Measurements from ENCODE around the gene REN. TPM values are rescaled to one million over a fixed set of nuclear protein-coding genes. Genes with fewer than 3 reads are reported as not detected.

The REN gene
- total RNA-seq, 2 donors from 2014 or later = 0.83 TPM; not detected in 1

- Histone ChIP-seq H3K4me1 (no peaks in the 10 kb centered on the region), H3K27ac (no peak overlapping the region), H3K4me3 (no peak overlapping the region), H3K27me3 (no peaks in the 10 kb centered on the region), H3K9me3 (no peaks in the 10 kb centered on the region), H3K36me3 (no peaks in the 10 kb centered on the region)
- DNase-seq (ENCODE audit: low spot score) = no peak
- TF ChIP-seq, protein P1, sequence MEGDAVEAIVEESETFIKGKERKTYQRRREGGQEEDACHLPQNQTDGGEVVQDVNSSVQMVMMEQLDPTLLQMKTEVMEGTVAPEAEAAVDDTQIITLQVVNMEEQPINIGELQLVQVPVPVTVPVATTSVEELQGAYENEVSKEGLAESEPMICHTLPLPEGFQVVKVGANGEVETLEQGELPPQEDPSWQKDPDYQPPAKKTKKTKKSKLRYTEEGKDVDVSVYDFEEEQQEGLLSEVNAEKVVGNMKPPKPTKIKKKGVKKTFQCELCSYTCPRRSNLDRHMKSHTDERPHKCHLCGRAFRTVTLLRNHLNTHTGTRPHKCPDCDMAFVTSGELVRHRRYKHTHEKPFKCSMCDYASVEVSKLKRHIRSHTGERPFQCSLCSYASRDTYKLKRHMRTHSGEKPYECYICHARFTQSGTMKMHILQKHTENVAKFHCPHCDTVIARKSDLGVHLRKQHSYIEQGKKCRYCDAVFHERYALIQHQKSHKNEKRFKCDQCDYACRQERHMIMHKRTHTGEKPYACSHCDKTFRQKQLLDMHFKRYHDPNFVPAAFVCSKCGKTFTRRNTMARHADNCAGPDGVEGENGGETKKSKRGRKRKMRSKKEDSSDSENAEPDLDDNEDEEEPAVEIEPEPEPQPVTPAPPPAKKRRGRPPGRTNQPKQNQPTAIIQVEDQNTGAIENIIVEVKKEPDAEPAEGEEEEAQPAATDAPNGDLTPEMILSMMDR (IDR thresholded peaks at IDR 0.05) = no peak
Observed at GRCh38 chr1:204178487-204179281, 12.5 kb upstream of the REN start.

GRCh38 chr1:204177133-204177532 lies 11.0 kb upstream of the REN start:
- Histone ChIP-seq H3K4me3 (no peak overlapping the region), H3K9me3 (no peaks in the 10 kb centered on the region), H3K4me1 (no peaks in the 10 kb centered on the region), H3K27me3 (no peaks in the 10 kb centered on the region), H3K36me3 (no peaks in the 10 kb centered on the region), H3K27ac (no peak overlapping the region)
- TF ChIP-seq, protein P1 (IDR thresholded peaks at IDR 0.05) = no peak
- DNase-seq (ENCODE audit: low spot score) = no peak

DNA sequence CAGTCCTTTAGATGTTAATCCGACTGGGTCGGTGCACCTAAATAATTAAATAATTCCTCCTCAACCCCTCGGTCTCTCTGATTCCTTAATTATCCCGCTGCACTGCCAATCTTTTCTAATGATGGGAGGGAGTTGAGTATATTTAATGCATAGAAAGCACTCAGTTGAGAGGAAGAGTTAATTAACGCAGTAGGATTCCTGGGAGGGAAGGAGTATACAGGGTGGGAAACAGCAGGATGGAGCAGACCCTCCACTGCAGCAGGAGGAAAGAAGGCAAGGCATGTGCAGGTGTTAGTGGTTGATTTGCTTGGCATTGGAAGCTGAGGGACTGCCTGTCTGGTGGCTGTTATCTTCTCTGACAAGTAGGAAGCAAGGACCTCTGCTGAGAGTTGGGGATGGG lies 9.9 kb upstream of the REN start:
- TF ChIP-seq, protein P1 (IDR thresholded peaks at IDR 0.05) = no peak
- Histone ChIP-seq H3K27me3 (no peaks in the 10 kb centered on the region), H3K9me3 (peaks cover 0 to under 1% of the 10 kb centered on the region in 2 donors), H3K4me1 (no peaks in the 10 kb centered on the region), H3K27ac (no peak overlapping the region), H3K36me3 (no peaks in the 10 kb centered on the region), H3K4me3 (no peak overlapping the region)
- DNase-seq (ENCODE audit: low spot score) = no peak

DNA sequence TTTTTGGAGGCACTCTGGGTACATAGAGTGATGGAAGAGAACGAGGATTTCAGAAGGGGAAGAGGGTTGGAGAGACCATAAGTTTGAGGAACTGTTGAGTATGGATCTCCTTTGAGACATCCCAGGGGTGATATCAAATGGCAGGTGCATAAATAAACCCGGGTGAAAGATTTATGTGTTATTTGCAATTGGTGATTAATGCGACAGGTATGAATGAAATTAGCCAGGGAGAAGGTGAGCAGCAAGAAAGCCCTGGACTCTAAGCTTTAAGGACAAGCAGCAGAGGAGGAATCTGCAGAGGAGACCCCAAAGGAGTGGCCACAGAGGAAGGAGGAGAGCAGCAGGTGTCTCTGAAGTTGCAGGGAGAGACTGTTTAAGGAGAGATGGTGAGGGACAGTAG lies 8.8 kb upstream of the REN start:
- H3K9me3 ChIP-seq = peaks cover 0 to 11% of the 10 kb centered on the region in 2 donors
- H3K4me1 ChIP-seq = no peaks in the 10 kb centered on the region
- TF ChIP-seq, protein P1 (IDR thresholded peaks at IDR 0.05) = no peak
- H3K27ac ChIP-seq = no peak overlapping the region
- no peaks in the 10 kb centered on the region for H3K27me3 ChIP-seq
- H3K4me3 ChIP-seq = no peak overlapping the region
- no peaks in the 10 kb centered on the region for H3K36me3 ChIP-seq
- no peak for DNase-seq (ENCODE audit: low spot score)

DNA sequence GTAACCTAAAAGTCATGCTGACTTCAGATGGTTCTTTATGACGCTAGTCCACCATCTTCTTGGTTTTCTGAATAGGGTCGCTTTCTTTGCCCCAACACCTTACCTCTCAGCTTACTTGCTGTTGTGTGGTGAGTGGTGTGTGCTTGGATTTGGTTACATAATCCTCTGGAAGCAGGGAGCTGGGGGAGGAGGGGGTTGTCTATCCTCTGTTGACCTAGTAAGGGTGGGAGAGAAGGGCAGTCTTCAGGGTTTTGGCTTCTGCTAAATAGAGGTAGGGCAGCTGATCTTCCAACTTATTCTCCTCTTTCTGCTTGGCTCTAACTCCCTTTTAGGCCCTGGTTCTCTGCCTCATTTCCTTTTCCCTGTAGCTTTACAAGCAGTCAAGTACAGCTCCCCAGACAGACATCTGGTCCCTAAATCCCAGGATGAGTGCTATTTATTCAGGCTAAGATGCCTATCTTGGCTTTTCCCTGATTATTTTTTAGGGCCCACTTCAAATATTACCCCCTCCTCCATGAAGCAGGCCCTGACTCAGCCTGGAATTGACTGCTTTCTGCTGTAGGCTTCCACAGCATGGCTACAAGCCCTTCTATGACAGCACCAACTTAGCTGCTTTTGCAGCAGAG lies 6.4 kb upstream of the REN start:
- Histone ChIP-seq H3K27me3 (no peaks in the 10 kb centered on the region), H3K27ac (no peak overlapping the region), H3K9me3 (peaks cover 9 to 27% of the 10 kb centered on the region in 2 donors), H3K4me1 (no peaks in the 10 kb centered on the region), H3K36me3 (no peaks in the 10 kb centered on the region), H3K4me3 (no peak overlapping the region)
- no peak for DNase-seq (ENCODE audit: low spot score)
- TF ChIP-seq, protein P1 (IDR thresholded peaks at IDR 0.05) = no peak
